HG02840 (cell line): ENCODE data around the gene TMEM253.

ENCODE experiments used
- ATAC-seq: cut with Tn5 transposase; IDR thresholded peaks from one replicate; pipeline ENCODE4 v1.9.1; 2021; ENCODE audit warnings: mild to moderate bottlenecking, moderate library complexity, moderate number of reproducible peaks; ENCODE audit not compliant: unreplicated experiment, low FRiP score

The TMEM253 gene

GRCh38 chr14:21102521-21103410, 1.9 kb downstream of the TMEM253 start:
- ATAC-seq, result no peak

- no peak for ATAC-seq
Measured at GRCh38 chr14:21103411-21103709, 2.5 kb downstream of the TMEM253 start.

GRCh38 chr14:21103710-21104447, 3.0 kb downstream of the TMEM253 start:
- ATAC-seq, result peak; percentile 91

- ATAC-seq, result no peak
Measured at GRCh38 chr14:21104448-21105060, 3.7 kb downstream of the TMEM253 start.

GRCh38 chr14:21105095-21105494, 4.2 kb downstream of the TMEM253 start:
- no peak for ATAC-seq

GRCh38 chr14:21106176-21106497, 5.3 kb downstream of the TMEM253 start:
- ATAC-seq, result no peak

- no peak for ATAC-seq
Measured at GRCh38 chr14:21106498-21107282, 5.8 kb downstream of the TMEM253 start.

- ATAC-seq, result no peak
Measured at GRCh38 chr14:21107283-21107800, 6.5 kb downstream of the TMEM253 start.

- no peak for ATAC-seq
Measured at GRCh38 chr14:21108791-21109190, 7.9 kb downstream of the TMEM253 start.

- no peak for ATAC-seq
Measured at GRCh38 chr14:21109377-21110138, 8.7 kb downstream of the TMEM253 start.

- ATAC-seq, result no peak
Measured at GRCh38 chr14:21112255-21112654, 11.4 kb downstream of the TMEM253 start.

GRCh38 chr14:21113369-21113768, 12.5 kb downstream of the TMEM253 start:
- ATAC-seq, result no peak

- ATAC-seq, result no peak
Measured at GRCh38 chr14:21118933-21119332, 18.1 kb downstream of the TMEM253 start.

GRCh38 chr14:21120686-21121085, 19.8 kb downstream of the TMEM253 start:
- ATAC-seq, result no peak

- no peak for ATAC-seq
Measured at GRCh38 chr14:21121122-21121521, 20.3 kb downstream of the TMEM253 start.

GRCh38 chr14:21123429-21123828, 22.6 kb downstream of the TMEM253 start:
- no peak for ATAC-seq

GRCh38 chr14:21133901-21134300, 33.0 kb downstream of the TMEM253 start:
- no peak for ATAC-seq

GRCh38 chr14:21136024-21136423, 35.2 kb downstream of the TMEM253 start:
- ATAC-seq, result no peak

- ATAC-seq, result no peak
Measured at GRCh38 chr14:21142357-21142756, 41.5 kb downstream of the TMEM253 start.

GRCh38 chr14:21145437-21145836, 44.6 kb downstream of the TMEM253 start:
- ATAC-seq, result no peak
